ENCODE data around the gene CLIC4.

Gene CLIC4

GRCh38 chr1:24849672-24850295 lies 104.5 kb downstream of the CLIC4 start:
- DNase-seq (ENCODE audit: low spot score) = no peak
- TF ChIP-seq CTCF (IDR thresholded peaks at IDR 0.05) = no peak

GRCh38 chr1:24850328-24850920 lies 105.2 kb downstream of the CLIC4 start:
- H3K27ac ChIP-seq = no peak overlapping the region
- DNase-seq (ENCODE audit: low spot score) = no peak
- no peak for TF ChIP-seq CTCF (IDR thresholded peaks at IDR 0.05)
- no peak overlapping the region for H3K4me3 ChIP-seq

More at GRCh38 chr1:24849672-24850295, 104.5 kb downstream of the CLIC4 start:
- Histone ChIP-seq H3K4me3 (no peak overlapping the region), H3K27ac (no peak overlapping the region)

- H3K27ac ChIP-seq = no peak overlapping the region
- no peak for TF ChIP-seq CTCF (IDR thresholded peaks at IDR 0.05)
- no peak overlapping the region for H3K4me3 ChIP-seq
- DNase-seq (ENCODE audit: low spot score) = no peak
Observed at GRCh38 chr1:24853649-24854048, 108.4 kb downstream of the CLIC4 start.

- Histone ChIP-seq H3K27ac (no peak overlapping the region), H3K4me3 (no peak overlapping the region)
- no peak for DNase-seq (ENCODE audit: low spot score)
- no peak for TF ChIP-seq CTCF (IDR thresholded peaks at IDR 0.05)
Observed at GRCh38 chr1:24855474-24855873, 110.2 kb downstream of the CLIC4 start.

GRCh38 chr1:24856787-24857506 lies 111.7 kb downstream of the CLIC4 start:
- TF ChIP-seq CTCF (IDR thresholded peaks at IDR 0.05) = no peak
- DNase-seq (ENCODE audit: low spot score) = no peak
- no peak overlapping the region for H3K27ac ChIP-seq
- H3K4me3 ChIP-seq = no peak overlapping the region

- no peak overlapping the region for H3K27ac ChIP-seq
- no peak for TF ChIP-seq CTCF (IDR thresholded peaks at IDR 0.05)
- DNase-seq (ENCODE audit: low spot score) = no peak
- H3K4me3 ChIP-seq = no peak overlapping the region
Observed at GRCh38 chr1:24857507-24858133, 112.4 kb downstream of the CLIC4 start.

All from coronary artery (tissue), 2 donors.